ENCODE data around the gene MOV10L1.
A peak's percentile ranks its signal among the peaks of the same experiment; 100 is the strongest.

The MOV10L1 gene

DNA sequence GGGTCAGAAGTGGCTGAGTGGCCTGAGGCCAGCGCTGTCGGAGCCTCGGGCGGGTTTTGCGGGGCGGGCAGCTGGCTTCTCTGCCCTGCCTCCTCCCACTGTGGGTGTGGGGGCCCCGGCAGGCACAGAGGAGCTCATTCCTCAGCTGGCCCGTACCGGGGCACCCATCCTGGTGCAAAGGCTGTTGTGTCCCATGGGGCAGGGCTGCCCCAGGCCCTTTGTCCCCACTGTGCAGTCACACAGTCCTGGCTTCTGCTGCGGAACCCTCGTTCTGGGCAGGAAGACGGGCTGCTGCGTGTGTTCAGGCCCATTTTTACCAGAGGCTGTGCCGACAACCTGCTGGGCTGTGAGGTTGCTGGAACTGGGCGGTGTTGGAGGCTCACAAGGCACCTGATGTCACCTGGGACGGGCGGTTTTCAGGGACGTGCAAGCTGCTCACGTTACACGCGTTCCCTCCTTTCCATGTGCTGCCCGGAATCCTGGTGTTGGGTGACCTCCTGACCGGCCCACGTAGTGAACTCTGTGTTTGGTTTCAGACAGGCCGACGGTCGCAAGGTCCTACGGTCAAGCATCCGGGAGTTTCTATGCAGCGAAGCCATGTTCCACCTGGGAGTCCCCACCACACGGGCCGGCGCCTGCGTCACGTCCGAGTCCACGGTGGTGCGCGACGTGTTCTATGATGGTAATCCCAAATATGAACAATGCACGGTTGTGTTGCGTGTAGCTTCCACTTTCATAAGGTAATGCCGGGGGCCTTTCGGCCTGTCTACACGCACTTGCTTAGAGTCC, 116.2 kb downstream of the MOV10L1 start:
- DNase-seq: no peak

DNA sequence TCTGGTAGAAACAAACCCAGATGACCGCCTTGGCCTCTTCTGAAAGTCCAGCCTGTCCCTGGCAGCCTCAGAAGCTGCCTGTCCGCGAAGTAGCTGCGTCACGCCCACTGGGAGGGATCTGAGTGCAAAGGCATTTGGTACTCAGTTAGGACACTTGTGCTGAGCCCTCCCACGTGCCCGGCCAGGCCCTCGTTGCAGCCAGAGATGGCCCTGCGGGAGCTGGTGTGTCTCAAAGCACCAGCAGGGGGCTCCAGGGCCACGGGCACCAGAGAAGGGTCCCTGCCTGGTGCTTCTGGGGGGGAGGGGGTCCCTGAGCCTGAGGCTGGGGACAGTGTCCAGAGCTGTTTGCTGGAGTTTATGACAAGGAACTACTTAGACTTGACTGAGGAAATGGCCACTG, 116.8 kb downstream of the MOV10L1 start:
- no peak for DNase-seq

DNA sequence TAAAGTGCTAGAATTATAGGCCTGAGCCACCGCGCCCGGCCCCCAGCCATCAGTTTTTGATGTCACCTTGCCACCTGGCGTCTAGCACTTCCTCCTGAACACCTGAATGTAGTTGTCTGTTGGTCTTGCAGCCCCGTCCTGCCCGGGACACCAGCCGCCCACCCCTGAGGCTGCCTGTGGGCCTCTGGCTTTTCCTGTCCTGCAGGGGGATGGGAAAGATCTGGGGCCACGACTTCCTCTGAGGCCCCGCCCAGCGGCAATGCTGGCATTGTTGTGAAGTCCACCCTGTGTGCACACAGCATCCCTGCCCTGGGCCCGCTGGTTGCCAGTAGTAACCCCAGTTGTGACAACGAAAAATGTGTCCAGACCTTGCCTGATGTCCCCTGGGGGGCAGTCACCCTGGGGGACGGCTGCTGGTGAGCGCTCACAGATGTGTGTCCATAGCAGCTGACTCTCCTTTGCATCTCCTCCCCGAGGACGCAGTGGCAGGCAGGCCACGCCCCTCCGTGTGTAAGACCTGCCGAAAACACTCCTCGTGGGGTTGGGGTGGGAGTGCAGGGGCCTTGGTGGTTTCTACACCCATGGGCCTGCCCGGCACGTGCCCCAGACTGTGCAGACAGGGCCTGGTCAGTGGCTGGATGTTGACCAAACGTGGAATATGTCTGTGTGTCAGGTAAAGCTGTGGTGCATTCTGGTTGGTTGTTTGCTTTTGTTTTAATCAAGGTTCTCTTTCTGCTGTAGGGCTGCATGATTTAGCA, 117.8 kb downstream of the MOV10L1 start:
- no peak for DNase-seq

DNA sequence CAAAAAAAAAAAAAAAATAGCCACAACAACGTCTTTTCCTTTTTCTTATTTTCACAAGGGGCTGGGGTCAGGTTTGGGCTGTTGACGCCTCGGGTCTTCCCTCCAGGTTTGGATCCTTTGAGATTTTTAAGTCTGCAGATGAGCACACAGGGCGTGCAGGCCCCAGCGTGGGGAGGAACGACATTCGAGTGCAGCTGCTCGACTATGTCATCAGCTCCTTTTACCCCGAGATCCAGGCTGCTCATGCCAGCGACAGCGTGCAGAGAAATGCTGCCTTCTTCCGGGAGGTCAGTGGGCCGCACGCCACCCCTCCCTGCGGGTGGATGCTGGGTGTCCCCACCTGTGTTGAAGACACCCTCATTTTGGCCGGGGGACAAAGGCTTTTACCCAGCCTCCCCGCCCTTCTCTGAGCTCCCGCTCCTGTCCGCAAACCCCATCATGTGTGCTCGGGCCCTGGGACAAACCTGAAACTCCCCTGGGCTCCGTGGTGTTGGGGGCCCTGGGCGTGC, 118.7 kb downstream of the MOV10L1 start:
- no peak for DNase-seq

- DNase-seq: no peak
These were observed 119.4 kb downstream of the MOV10L1 start for GRCh38 chr22:50208939-50209892.

GRCh38 chr22:50209893-50210292, 120.1 kb downstream of the MOV10L1 start:
- peak; percentile 8 for DNase-seq

DNA sequence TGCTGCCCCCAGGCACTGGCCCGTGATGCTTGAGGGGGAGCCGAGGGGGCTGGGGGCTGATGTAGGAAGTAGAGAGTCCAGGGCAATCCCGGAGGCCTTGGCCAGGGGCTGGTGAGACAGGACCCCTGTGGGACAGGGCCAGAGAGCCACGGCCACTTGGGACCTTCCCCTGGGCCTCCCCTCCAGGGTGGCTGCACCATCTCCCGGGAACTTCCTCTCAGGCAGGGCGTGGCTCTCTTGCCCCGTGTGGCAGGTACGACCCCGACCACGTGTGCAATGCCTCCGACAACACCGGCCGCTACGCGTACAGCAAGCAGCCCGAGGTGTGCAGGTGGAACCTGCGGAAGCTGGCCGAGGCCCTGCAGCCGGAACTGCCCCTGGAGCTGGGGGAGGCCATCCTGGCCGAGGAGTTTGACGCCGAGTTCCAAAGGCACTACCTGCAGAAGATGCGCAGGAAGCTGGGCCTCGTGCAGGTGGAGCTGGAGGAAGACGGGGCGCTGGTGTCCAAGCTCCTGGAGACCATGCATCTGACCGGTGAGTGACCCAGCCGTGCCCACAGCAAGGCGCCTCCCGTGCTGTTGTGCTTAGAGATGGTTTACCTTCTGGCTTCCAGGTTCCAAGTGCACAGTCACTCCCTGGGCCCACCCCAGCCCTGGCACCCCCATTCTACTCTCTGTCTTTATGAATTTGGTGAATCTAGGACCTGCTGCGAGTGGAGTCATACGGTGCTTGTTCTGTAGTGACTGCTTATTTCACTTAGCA, 120.8 kb downstream of the MOV10L1 start:
- no peak for DNase-seq

DNA sequence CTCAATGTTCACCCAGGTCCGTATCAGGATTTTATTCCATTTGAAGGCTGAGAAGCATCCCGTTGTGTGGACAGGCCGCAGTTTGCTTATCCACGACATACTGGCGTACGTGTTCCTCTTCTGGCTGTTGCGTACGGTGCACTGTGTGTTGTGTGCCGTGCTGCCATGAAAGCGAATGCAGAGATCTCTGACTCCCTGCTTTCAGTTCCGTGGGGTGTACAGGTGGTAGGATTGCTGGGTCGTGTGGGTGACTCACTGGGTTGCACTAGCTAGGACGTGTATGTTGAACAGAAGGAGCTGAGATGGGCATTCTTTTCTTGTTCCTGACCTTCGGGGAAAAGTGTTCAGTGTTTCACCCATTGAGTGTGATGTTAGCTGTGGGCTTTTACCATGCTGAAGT, 121.3 kb downstream of the MOV10L1 start:
- no peak for DNase-seq

Data from NCI-H2029 (cell line).